ENCODE measurements around the gene ZNF322.

Gene ZNF322

GRCh38 chr6:26595669-26596269 is 63.8 kb downstream of the ZNF322 start:
- peak; percentile 82 for DNase-seq (ENCODE audit: extremely low spot score)
- peak; percentile 76 for TF ChIP-seq CTCF (IDR thresholded peaks at IDR 0.05; ENCODE audit: control extremely low read depth, extremely low read depth, low read depth, missing control alignments)
- ChIA-PET POLR2A (interaction anchor here (0.5 to 1.1 kb wide), 5 partner anchors 24 to 1297 kb away, joined by 3 read pairs; a partner anchor contains a TSS), CTCF (interaction anchor here (0.7 to 6.4 kb wide), 57 partner anchors 8 to 1299 kb away, joined by 3 to 280 read pairs (median 4); a partner anchor contains a TSS)

- no peak for DNase-seq (ENCODE audit: extremely low spot score)
- CTCF ChIA-PET, result interaction anchor here (0.7 to 6.4 kb wide), 56 partner anchors 9 to 1300 kb away, joined by 3 to 280 read pairs (median 4); a partner anchor contains a TSS
- POLR2A ChIA-PET, result interaction anchor here (0.5 to 1.2 kb wide), 6 partner anchors 23 to 1298 kb away, joined by 3 read pairs; a partner anchor contains a TSS
- TF ChIP-seq CTCF (IDR thresholded peaks at IDR 0.05; ENCODE audit: control extremely low read depth, extremely low read depth, low read depth, missing control alignments), result no peak
Measured at GRCh38 chr6:26594730-26595632, 64.6 kb downstream of the ZNF322 start.

GRCh38 chr6:26594131-26594498 is 65.4 kb downstream of the ZNF322 start:
- ChIA-PET POLR2A (interaction anchor here (1.2 kb wide), 1 partner anchor 378 kb away, joined by 3 read pairs; a partner anchor contains a TSS), CTCF (interaction anchor here (1.0 to 6.4 kb wide), 8 partner anchors 16 to 422 kb away, joined by 3 to 280 read pairs (median 6); no protein-coding TSS in a partner anchor)
- no peak for DNase-seq (ENCODE audit: extremely low spot score)
- no peak for TF ChIP-seq CTCF (IDR thresholded peaks at IDR 0.05; ENCODE audit: control extremely low read depth, extremely low read depth, low read depth, missing control alignments)

- POLR2A ChIA-PET, result interaction anchor here (1.2 kb wide), 1 partner anchor 377 kb away, joined by 3 read pairs; a partner anchor contains a TSS
- CTCF ChIA-PET, result interaction anchor here (1.0 to 6.4 kb wide), 5 partner anchors 16 to 284 kb away, joined by 3 to 280 read pairs (median 9); no protein-coding TSS in a partner anchor
- no peak for DNase-seq (ENCODE audit: extremely low spot score)
- no peak for TF ChIP-seq CTCF (IDR thresholded peaks at IDR 0.05; ENCODE audit: control extremely low read depth, extremely low read depth, low read depth, missing control alignments)
Measured at GRCh38 chr6:26593278-26594130, 66.0 kb downstream of the ZNF322 start.

GRCh38 chr6:26592649-26593048 is 66.9 kb downstream of the ZNF322 start:
- POLR2A ChIA-PET, result no interaction called here
- CTCF ChIA-PET, result interaction anchor here (1.4 to 6.4 kb wide), 3 partner anchors 15 to 251 kb away, joined by 3 to 280 read pairs (median 8); no protein-coding TSS in a partner anchor
- TF ChIP-seq CTCF (IDR thresholded peaks at IDR 0.05; ENCODE audit: control extremely low read depth, extremely low read depth, low read depth, missing control alignments), result no peak
- DNase-seq (ENCODE audit: extremely low spot score), result no peak
